ENCODE data around the gene KCNK18. TPM values are rescaled to one million over a fixed set of nuclear protein-coding genes. Genes with fewer than 3 reads are reported as not detected.

KCNK18 gene
- total RNA-seq, 1 experiment from 2014 or later: not detected

DNA sequence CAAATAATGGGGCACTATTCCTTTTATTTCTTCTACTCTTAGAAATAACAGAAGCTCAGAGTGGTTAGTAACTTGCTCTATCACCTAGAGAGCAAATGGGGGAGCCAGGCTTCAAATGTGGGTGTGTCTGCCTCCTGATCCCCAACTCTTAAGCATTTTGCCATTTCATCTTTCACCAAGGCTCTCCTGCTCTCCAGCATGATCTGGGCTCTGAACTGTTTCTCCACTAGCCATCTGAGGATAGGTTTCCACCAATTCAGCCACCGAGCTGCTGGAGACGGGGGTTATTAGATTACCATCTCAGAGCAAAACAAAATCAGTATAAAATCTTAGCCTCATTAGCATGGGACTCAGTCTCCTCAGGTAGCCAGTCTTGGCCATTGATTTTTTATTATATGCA, 39.0 kb upstream of the KCNK18 start:
- Histone ChIP-seq H3K14ac (ENCODE audit: insufficient read depth, low read length) (no peak overlapping the region), H3K18ac (ENCODE audit: insufficient read length, low read depth, low read length) (no peak overlapping the region), H3K4me1 (ENCODE audit: insufficient read depth, low read length) (peaks cover 12% of the 10 kb centered on the region), H3K56ac (ENCODE audit: insufficient read length, low read depth, low read length) (no peak overlapping the region), H3K23ac (ENCODE audit: insufficient read length, low read depth, low read length) (no peak overlapping the region), H2BK5ac (ENCODE audit: insufficient read length, low read length) (no peak overlapping the region), H3K27me3 (ENCODE audit: insufficient read depth, low read length) (peaks cover 78% of the 10 kb centered on the region), H2AK5ac (ENCODE audit: insufficient read length, low read length) (no peak overlapping the region), H3K9me3 (ENCODE audit: control insufficient read depth, low read depth, low read length) (no peaks in the 10 kb centered on the region), H2BK20ac (ENCODE audit: low read depth, low read length, poor library complexity, severe bottlenecking) (no peak overlapping the region), H3K79me1 (ENCODE audit: insufficient read depth, low read depth, low read length, poor library complexity, severe bottlenecking) (no peaks in the 10 kb centered on the region), H2BK15ac (ENCODE audit: low read depth, low read length) (no peak overlapping the region), H3K23me2 (ENCODE audit: insufficient read length, low read depth, low read length, poor library complexity, severe bottlenecking) (peaks cover 4% of the 10 kb centered on the region), H4K5ac (ENCODE audit: insufficient read length, low read depth, low read length) (no peak overlapping the region), H4K8ac (replicated peaks; ENCODE audit: insufficient read length, low read depth, low read length) (no peak overlapping the region), H3K4me2 (ENCODE audit: insufficient read depth, insufficient read length, low read length) (no peak overlapping the region), H3K9ac (ENCODE audit: extremely low read depth, insufficient read length, low read length) (no peak overlapping the region), H2BK120ac (ENCODE audit: low read depth, low read length, poor library complexity, severe bottlenecking) (no peak overlapping the region), H3K4ac (ENCODE audit: low read depth, low read length) (no peak overlapping the region), H3T11ph (ENCODE audit: low read length) (no peak overlapping the region), H2AFZ (ENCODE audit: low read length) (no peak overlapping the region), H3K79me2 (ENCODE audit: insufficient read depth, low read length) (no peaks in the 10 kb centered on the region), H2BK12ac (ENCODE audit: insufficient read length, low read depth, low read length) (no peak overlapping the region), H4K20me1 (ENCODE audit: control insufficient read depth, insufficient read depth, insufficient read length) (no peaks in the 10 kb centered on the region), H4K91ac (ENCODE audit: insufficient read length, low read depth, low read length) (no peak overlapping the region), H3K27ac (ENCODE audit: insufficient read length, low read depth, low read length) (no peak overlapping the region)
- H3K27ac Mint-ChIP-seq: no peak overlapping the region
- TF ChIP-seq, protein P1, sequence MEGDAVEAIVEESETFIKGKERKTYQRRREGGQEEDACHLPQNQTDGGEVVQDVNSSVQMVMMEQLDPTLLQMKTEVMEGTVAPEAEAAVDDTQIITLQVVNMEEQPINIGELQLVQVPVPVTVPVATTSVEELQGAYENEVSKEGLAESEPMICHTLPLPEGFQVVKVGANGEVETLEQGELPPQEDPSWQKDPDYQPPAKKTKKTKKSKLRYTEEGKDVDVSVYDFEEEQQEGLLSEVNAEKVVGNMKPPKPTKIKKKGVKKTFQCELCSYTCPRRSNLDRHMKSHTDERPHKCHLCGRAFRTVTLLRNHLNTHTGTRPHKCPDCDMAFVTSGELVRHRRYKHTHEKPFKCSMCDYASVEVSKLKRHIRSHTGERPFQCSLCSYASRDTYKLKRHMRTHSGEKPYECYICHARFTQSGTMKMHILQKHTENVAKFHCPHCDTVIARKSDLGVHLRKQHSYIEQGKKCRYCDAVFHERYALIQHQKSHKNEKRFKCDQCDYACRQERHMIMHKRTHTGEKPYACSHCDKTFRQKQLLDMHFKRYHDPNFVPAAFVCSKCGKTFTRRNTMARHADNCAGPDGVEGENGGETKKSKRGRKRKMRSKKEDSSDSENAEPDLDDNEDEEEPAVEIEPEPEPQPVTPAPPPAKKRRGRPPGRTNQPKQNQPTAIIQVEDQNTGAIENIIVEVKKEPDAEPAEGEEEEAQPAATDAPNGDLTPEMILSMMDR (conservative IDR thresholded peaks at IDR 0.05): no peak
- H3K36me3 Mint-ChIP-seq (ENCODE audit: insufficient read depth in 1 of 3, low read depth in 3 of 3): no peaks in the 10 kb centered on the region
- H3K9me3 Mint-ChIP-seq: peaks cover 0 to 17% of the 10 kb centered on the region in 2 experiments; a peak in 1 of 5 replicates
- H3K27me3 Mint-ChIP-seq (ENCODE audit: low read depth): peaks cover 99% of the 10 kb centered on the region
- H3K4me1 Mint-ChIP-seq: peaks cover 28 to 38% of the 10 kb centered on the region in 2 experiments
- DNase-seq: no peak
- no peak overlapping the region; a peak in 1 of 5 replicates for H3K4me3 Mint-ChIP-seq
- WGBS (ENCODE audit: extremely low coverage, insufficient read length, low lambda C conversion rate): no CpG with 5 or more reads among the region's 2 CpGs

Measured in H9 (cell line).